ENCODE results near the gene CLEC1A. TPM values are rescaled to one million over a fixed set of nuclear protein-coding genes. Genes with fewer than 3 reads are reported as not detected.
A peak's percentile ranks its signal among the peaks of the same experiment; 100 is the strongest.
"Not testable (repeated sequence)": the region's sequence is repeated elsewhere in the genome, so short reads cannot be mapped to it uniquely, and the experiment has no call there.

Gene CLEC1A
- polyA plus RNA-seq, 1 of the 3 experiments (the other 2 are of a cell fraction) = not detected

DNA sequence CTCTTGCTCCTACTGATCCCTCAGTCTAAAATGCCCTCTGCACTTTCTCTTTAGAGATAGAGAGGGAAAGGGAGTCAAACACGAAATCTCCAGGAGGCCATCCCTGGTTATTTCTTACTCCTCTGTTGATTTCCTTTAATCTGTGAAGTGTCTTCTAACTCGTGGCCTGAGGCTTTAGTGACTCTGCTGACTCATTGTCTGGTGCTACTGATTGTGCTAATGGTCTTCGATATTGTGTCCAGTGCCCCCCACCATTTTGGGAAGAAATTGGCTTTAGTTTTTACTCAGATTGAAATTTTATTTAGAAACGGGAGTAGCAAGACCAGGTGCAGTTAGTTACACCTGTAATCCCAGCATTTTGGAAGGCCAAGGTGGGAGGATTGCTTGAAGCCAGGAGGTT lies 67.5 kb downstream of the CLEC1A start (continued):
- TF ChIP-seq, protein P1, sequence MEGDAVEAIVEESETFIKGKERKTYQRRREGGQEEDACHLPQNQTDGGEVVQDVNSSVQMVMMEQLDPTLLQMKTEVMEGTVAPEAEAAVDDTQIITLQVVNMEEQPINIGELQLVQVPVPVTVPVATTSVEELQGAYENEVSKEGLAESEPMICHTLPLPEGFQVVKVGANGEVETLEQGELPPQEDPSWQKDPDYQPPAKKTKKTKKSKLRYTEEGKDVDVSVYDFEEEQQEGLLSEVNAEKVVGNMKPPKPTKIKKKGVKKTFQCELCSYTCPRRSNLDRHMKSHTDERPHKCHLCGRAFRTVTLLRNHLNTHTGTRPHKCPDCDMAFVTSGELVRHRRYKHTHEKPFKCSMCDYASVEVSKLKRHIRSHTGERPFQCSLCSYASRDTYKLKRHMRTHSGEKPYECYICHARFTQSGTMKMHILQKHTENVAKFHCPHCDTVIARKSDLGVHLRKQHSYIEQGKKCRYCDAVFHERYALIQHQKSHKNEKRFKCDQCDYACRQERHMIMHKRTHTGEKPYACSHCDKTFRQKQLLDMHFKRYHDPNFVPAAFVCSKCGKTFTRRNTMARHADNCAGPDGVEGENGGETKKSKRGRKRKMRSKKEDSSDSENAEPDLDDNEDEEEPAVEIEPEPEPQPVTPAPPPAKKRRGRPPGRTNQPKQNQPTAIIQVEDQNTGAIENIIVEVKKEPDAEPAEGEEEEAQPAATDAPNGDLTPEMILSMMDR (IDR thresholded peaks at IDR 0.05) = no peak

DNA sequence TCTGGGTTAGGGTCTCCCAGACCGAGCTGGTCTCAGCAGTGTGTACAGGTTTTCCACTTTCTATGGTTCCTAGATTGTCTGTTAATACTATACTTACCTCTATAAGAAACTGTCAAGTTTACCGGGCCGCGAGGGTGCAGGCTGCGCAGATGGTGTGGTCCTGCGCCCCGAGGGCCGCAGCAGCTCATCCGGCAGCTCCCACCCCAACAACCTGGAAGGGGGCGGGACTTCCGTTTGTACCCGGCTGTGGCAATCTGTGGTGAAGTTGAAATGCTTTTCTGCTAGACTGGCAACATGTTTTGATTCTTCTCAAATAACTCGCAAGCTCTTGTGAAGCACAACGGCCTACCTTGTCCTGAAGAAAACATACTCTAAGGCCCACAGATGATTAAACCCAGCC lies 68.3 kb downstream of the CLEC1A start, which contains the start of gene CLEC9A:
Gene CLEC9A, plus strand, starts transcription at position 237 of the 400 bp plus-strand sequence. CDS start 22,006 bp downstream, outside the sequence.
- H3K27ac ChIP-seq (ENCODE audit: low read depth in 2 of 2, low read length in 1 of 2) = no peak within 1 kb of the TSS; a peak in 1 of 4 replicates
- no peak within 1 kb of the TSS for H3K4me3 ChIP-seq (ENCODE audit: low read depth in 2 of 2, low read length in 1 of 2)
- no peak within 1 kb of the TSS for H3K4me2 ChIP-seq
- WGBS (ENCODE audit: low lambda C conversion rate) = 21% methylated on average over 14 of the region's 14 CpGs
- no peaks in the 10 kb centered on the region for H3F3A ChIP-seq (replicated peaks; ENCODE audit: insufficient read depth)
- H3K79me2 ChIP-seq (ENCODE audit: insufficient read depth) = no peaks in the 10 kb centered on the region
- TF ChIP-seq, protein P2, sequence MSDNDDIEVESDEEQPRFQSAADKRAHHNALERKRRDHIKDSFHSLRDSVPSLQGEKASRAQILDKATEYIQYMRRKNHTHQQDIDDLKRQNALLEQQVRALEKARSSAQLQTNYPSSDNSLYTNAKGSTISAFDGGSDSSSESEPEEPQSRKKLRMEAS (IDR thresholded peaks at IDR 0.05; ENCODE audit: low read depth) = no peak
- 0 out of 2 replicates have a peak, but pooled peaks have one; percentile 15 for TF ChIP-seq GABPA (IDR thresholded peaks at IDR 0.05; ENCODE audit: low read depth)
- peak; percentile 6 for DNase-seq
- no peaks in the 10 kb centered on the region for H4K20me1 ChIP-seq (ENCODE audit: insufficient read depth)
- H3K4me1 ChIP-seq (ENCODE audit: control insufficient read depth in 1 of 2, insufficient read depth in 2 of 2, low read depth in 1 of 2, low read length in 1 of 2) = no peaks in the 10 kb centered on the region
- H3K9ac ChIP-seq = no peak within 1 kb of the TSS
- H3K9me2 ChIP-seq = no peaks in the 10 kb centered on the region
- H2AFZ ChIP-seq (ENCODE audit: low read depth) = no peak within 1 kb of the TSS
- ChIA-PET CTCF (interaction anchor here (1.3 kb wide), 1 partner anchor 110 kb away, joined by 3 read pairs; no protein-coding TSS in a partner anchor), POLR2A (no interaction called here)
- no peaks in the 10 kb centered on the region for H3K36me3 ChIP-seq (replicated peaks in 1 of 2; ENCODE audit: control insufficient read depth in 1 of 2, insufficient read depth in 2 of 2, low read length in 1 of 2)
- H3K9me3 ChIP-seq = no peaks in the 10 kb centered on the region
- no peaks in the 10 kb centered on the region for H3K27me3 ChIP-seq (ENCODE audit: insufficient read depth)

DNA sequence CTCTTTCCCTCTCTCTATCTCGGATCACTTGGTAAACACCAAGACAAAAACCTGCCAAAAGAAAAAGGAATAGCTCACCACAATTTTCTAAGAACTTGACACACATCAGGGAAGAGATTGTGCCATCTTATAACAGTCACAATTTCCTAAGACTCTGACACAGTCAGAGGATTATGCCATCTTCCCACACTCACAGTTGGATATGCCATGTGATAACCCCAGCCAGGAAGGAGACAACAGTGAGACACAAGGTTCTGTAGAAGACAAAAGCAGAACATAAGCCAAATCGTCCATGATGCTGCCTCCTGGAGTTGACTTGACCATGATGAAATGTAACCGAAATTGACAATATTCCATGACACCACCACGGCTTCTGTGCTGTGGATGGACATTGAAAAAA lies 71.1 kb downstream of the CLEC1A start:
- Histone ChIP-seq H3K4me2 (no peak overlapping the region), H3K9me2 (no peaks in the 10 kb centered on the region), H2AFZ (ENCODE audit: low read depth) (no peak overlapping the region), H3F3A (replicated peaks; ENCODE audit: insufficient read depth) (no peaks in the 10 kb centered on the region), H3K4me3 (ENCODE audit: low read depth in 2 of 2, low read length in 1 of 2) (no peak overlapping the region), H3K36me3 (replicated peaks in 1 of 2; ENCODE audit: control insufficient read depth in 1 of 2, insufficient read depth in 2 of 2, low read length in 1 of 2) (no peaks in the 10 kb centered on the region), H3K9ac (no peak overlapping the region), H4K20me1 (ENCODE audit: insufficient read depth) (no peaks in the 10 kb centered on the region), H3K27me3 (ENCODE audit: insufficient read depth) (no peaks in the 10 kb centered on the region), H3K79me2 (ENCODE audit: insufficient read depth) (no peaks in the 10 kb centered on the region), H3K27ac (ENCODE audit: low read depth in 2 of 2, low read length in 1 of 2) (no peak overlapping the region), H3K4me1 (ENCODE audit: control insufficient read depth in 1 of 2, insufficient read depth in 2 of 2, low read depth in 1 of 2, low read length in 1 of 2) (no peaks in the 10 kb centered on the region), H3K9me3 (no peaks in the 10 kb centered on the region)
- POLR2A ChIA-PET = no interaction called here
- no peak for TF ChIP-seq ELF1 (IDR thresholded peaks at IDR 0.05)
- TF ChIP-seq RCOR1 (IDR thresholded peaks at IDR 0.05; ENCODE audit: low read length) = no peak
- no peak for TF ChIP-seq POLR2AphosphoS5 (IDR thresholded peaks at IDR 0.05; ENCODE audit: low read depth, low read length)
- no peak for TF ChIP-seq NRF1 (IDR thresholded peaks at IDR 0.05; ENCODE audit: low read depth, low read length)
- TF ChIP-seq EP300 (IDR thresholded peaks at IDR 0.05; ENCODE audit: borderline replicate concordance in 1 of 2, low read depth in 1 of 2, low read length in 1 of 2) = no peak
- WGBS (ENCODE audit: low lambda C conversion rate) = 17% methylated on average over 4 of the region's 4 CpGs
- CTCF ChIA-PET = no interaction called here
- DNase-seq = no peak

DNA sequence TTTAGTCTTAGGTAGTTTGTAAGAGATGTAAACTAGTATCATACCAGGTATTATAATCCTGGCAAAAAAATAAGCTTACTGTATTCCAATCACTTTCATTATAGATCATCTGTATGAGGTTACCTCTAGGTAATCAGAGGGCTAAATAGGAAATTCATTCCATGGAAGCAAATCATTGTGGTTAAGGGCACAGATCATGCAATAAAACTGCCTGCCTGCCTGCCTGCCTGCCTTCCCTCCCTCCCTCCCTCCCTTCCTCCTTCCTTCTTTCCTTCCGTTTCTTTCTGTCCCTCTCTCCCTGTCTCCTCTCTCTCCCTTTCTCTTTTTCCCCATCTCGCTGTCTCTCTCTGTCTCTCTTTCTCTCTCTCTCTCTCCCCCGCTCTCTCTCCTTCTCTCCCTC lies 71.5 kb downstream of the CLEC1A start:
- Histone ChIP-seq H3F3A (replicated peaks; ENCODE audit: insufficient read depth) (no peaks in the 10 kb centered on the region), H3K9ac (no peak overlapping the region), H3K4me2 (no peak overlapping the region), H3K79me2 (ENCODE audit: insufficient read depth) (no peaks in the 10 kb centered on the region), H3K36me3 (replicated peaks in 1 of 2; ENCODE audit: control insufficient read depth in 1 of 2, insufficient read depth in 2 of 2, low read length in 1 of 2) (no peaks in the 10 kb centered on the region), H4K20me1 (ENCODE audit: insufficient read depth) (no peaks in the 10 kb centered on the region), H3K9me2 (no peaks in the 10 kb centered on the region), H3K27ac (ENCODE audit: low read depth in 2 of 2, low read length in 1 of 2) (no peak overlapping the region), H3K4me1 (ENCODE audit: control insufficient read depth in 1 of 2, insufficient read depth in 2 of 2, low read depth in 1 of 2, low read length in 1 of 2) (no peaks in the 10 kb centered on the region), H2AFZ (ENCODE audit: low read depth) (no peak overlapping the region), H3K27me3 (ENCODE audit: insufficient read depth) (no peaks in the 10 kb centered on the region), H3K9me3 (no peaks in the 10 kb centered on the region), H3K4me3 (ENCODE audit: low read depth in 2 of 2, low read length in 1 of 2) (no peak overlapping the region)
- 20% methylated on average over 3 of the region's 3 CpGs for WGBS (ENCODE audit: low lambda C conversion rate)
- TF ChIP-seq TAF1 (IDR thresholded peaks at IDR 0.05; ENCODE audit: borderline replicate concordance, low read depth, low read length) (no peak), RFX5 (IDR thresholded peaks at IDR 0.05; ENCODE audit: low read length) (no peak), TCF12 (IDR thresholded peaks at IDR 0.05) (no peak), RXRA (IDR thresholded peaks at IDR 0.05; ENCODE audit: borderline replicate concordance, low read depth) (no peak)
- TF ChIP-seq, protein P3, sequence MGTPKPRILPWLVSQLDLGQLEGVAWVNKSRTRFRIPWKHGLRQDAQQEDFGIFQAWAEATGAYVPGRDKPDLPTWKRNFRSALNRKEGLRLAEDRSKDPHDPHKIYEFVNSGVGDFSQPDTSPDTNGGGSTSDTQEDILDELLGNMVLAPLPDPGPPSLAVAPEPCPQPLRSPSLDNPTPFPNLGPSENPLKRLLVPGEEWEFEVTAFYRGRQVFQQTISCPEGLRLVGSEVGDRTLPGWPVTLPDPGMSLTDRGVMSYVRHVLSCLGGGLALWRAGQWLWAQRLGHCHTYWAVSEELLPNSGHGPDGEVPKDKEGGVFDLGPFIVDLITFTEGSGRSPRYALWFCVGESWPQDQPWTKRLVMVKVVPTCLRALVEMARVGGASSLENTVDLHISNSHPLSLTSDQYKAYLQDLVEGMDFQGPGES (IDR thresholded peaks at IDR 0.05; ENCODE audit: low read depth, low read length) = no peak
- ChIA-PET POLR2A (no interaction called here), CTCF (no interaction called here)
- DNase-seq = no peak

DNA sequence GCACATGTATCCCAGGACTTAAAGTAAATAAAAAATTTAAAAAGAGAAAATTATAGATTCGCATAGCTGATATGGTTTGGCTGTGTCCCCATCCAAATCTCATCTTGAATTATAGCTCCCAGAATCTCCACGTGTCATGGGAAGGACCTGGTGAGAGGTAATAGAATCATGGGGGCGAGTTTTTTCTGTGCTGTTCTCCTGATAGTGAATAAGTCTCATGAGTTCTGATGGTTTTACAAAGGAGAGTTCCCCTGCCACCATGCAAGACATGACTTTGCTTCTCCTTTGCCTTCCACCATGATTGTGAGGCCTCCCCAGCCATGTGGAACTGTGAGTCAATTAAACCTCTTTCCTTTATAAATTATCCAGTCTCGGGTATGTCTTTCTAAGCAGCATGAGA lies 72.1 kb downstream of the CLEC1A start:
- H3K9ac ChIP-seq; H3K27me3 ChIP-seq (ENCODE audit: insufficient read depth); H3K4me1 ChIP-seq (ENCODE audit: control insufficient read depth in 1 of 2, insufficient read depth in 2 of 2, low read depth in 1 of 2, low read length in 1 of 2); DNase-seq; H3K4me3 ChIP-seq (ENCODE audit: low read depth in 2 of 2, low read length in 1 of 2); H3K27ac ChIP-seq (ENCODE audit: low read depth in 2 of 2, low read length in 1 of 2); H3F3A ChIP-seq (replicated peaks; ENCODE audit: insufficient read depth); CTCF ChIA-PET; POLR2A ChIA-PET; H3K9me3 ChIP-seq; H2AFZ ChIP-seq (ENCODE audit: low read depth); H3K36me3 ChIP-seq (replicated peaks in 1 of 2; ENCODE audit: control insufficient read depth in 1 of 2, insufficient read depth in 2 of 2, low read length in 1 of 2); H3K79me2 ChIP-seq (ENCODE audit: insufficient read depth); H3K4me2 ChIP-seq; H3K9me2 ChIP-seq; H4K20me1 ChIP-seq (ENCODE audit: insufficient read depth): not testable (repeated sequence)
- 16% methylated on average over 4 of the region's 4 CpGs for WGBS (ENCODE audit: low lambda C conversion rate)
